Endothelial cell of umbilical vein (primary cell): ENCODE results near the gene FUT9. TPM values are rescaled to one million over a fixed set of nuclear protein-coding genes. Genes with fewer than 3 reads are reported as not detected.

ENCODE experiments used
- BruUV-seq: library from RNA; stranded (reverse); fragments of 400-500 nt; replicated peaks from 2 replicates; lab custom pipeline; 2021; lab: Mats Ljungman, UMichigan
- CTCF ChIA-PET: fragments of 300-600, 350-600 bp; sonication (Branson Sonifier 250); formaldehyde crosslinking; loops from one replicate; lab custom pipeline; 2021; ENCODE audit warnings: antibody characterized with exemption, inconsistent platforms; lab: Charles Lee
- POLR2A ChIA-PET: fragments of 300-600, 350-600 bp; sonication (Branson Sonifier 250); formaldehyde crosslinking; loops from one replicate; lab custom pipeline; 2021; ENCODE audit warnings: antibody characterized with exemption, inconsistent platforms; lab: Charles Lee
- DNase-seq: peaks from one replicate; pipeline ENCODE4 v3.0.0-alpha.2; 2011; ENCODE audit warnings: low read depth, low spot score
- FAIRE-seq: peaks from 2 replicates; lab custom pipeline; 2011; peaks lifted over from hg19 to GRCh38; lab: Jason Lieb, UNC
- H2AFZ ChIP-seq: 2 replicates; pipeline ENCODE4 v1.6.0; 2012; ENCODE audit warnings: low read depth, low read length, control low read depth, inconsistent platforms
- H3K27ac ChIP-seq: 2 replicates; pipeline ENCODE4 v1.5.1; 2011; ENCODE audit warnings: low read depth, mild to moderate bottlenecking, control low read depth, low read length, moderate library complexity; ENCODE audit not compliant: insufficient read depth
- H3K27me3 ChIP-seq, 2 experiments: 2 replicates each; pipeline versions ENCODE4 v1.6.0 to v1.6.1; 2011; ENCODE audit warnings: low read length in 2 of 2, mixed read lengths in 1 of 2; ENCODE audit not compliant: control insufficient read depth in 2 of 2, insufficient read depth in 2 of 2
- H3K36me3 ChIP-seq, 2 experiments: 2 replicates in 1 of 2; 3 replicates in 1 of 2; pipeline ENCODE4 v1.5.1; 2011; ENCODE audit warnings: low read length in 2 of 2, mild to moderate bottlenecking in 1 of 2, moderate library complexity in 1 of 2; ENCODE audit not compliant: control insufficient read depth in 2 of 2, insufficient read depth in 2 of 2; ENCODE audit errors: extremely low read depth in 1 of 2
- H3K4me1 ChIP-seq: 3 replicates; pipeline ENCODE4 v1.5.1; 2011; ENCODE audit warnings: mild to moderate bottlenecking, low read length; ENCODE audit not compliant: control insufficient read depth, insufficient read depth; ENCODE audit errors: extremely low read depth
- H3K4me2 ChIP-seq: 2 replicates; pipeline ENCODE4 v1.6.1; 2011; ENCODE audit warnings: low read length, control low read depth, mixed read lengths; ENCODE audit not compliant: insufficient read depth
- H3K4me3 ChIP-seq, 3 experiments: fragments of 200-600 bp in 1 of 3; sonication (generic), shearing (Covaris generic) in 1 of 3; replicated peaks in 1 of 3; 2 replicates each; pipeline ENCODE4 v1.5.1; 2011 to 2016; ENCODE audit warnings: control low read depth in 3 of 3, low read length in 3 of 3, mild to moderate bottlenecking in 2 of 3, inconsistent platforms in 1 of 3, low read depth in 1 of 3, moderate library complexity in 1 of 3; ENCODE audit not compliant: insufficient read depth in 1 of 3
- H3K79me2 ChIP-seq: 2 replicates; pipeline ENCODE4 v1.6.0; 2012; ENCODE audit warnings: low read length, inconsistent platforms; ENCODE audit not compliant: control insufficient read depth, insufficient read depth
- H3K9ac ChIP-seq: replicated peaks from 2 replicates; pipeline ENCODE3; 2011; ENCODE audit warnings: low read length, control low read depth; ENCODE audit not compliant: insufficient read depth; ENCODE audit errors: extremely low read depth
- H3K9me1 ChIP-seq: replicated peaks from 3 replicates; pipeline ENCODE4 v1.6.0; 2011; ENCODE audit warnings: mild to moderate bottlenecking, low read length; ENCODE audit not compliant: control insufficient read depth, insufficient read depth; ENCODE audit errors: extremely low read depth
- H3K9me3 ChIP-seq: replicated peaks from 2 replicates; pipeline ENCODE4 v1.5.1; 2012; ENCODE audit warnings: low read length, inconsistent platforms; ENCODE audit not compliant: control insufficient read depth, insufficient read depth
- H4K20me1 ChIP-seq: replicated peaks from 2 replicates; pipeline ENCODE3; 2011; ENCODE audit warnings: mild to moderate bottlenecking, low read length; ENCODE audit not compliant: control insufficient read depth, insufficient read depth; ENCODE audit errors: extremely low read depth
- CTCF ChIP-seq, 2 donors: IDR thresholded peaks; 1 replicate in 1 of 2; 2 replicates in 1 of 2; pipeline ENCODE4 v1.5.1; 2011; ENCODE audit warnings: low read length in 2 of 2, mild to moderate bottlenecking in 2 of 2, moderate library complexity in 2 of 2, control low read depth in 1 of 2, inconsistent platforms in 1 of 2, low read depth in 1 of 2; ENCODE audit not compliant: insufficient read depth in 1 of 2; ENCODE audit errors: extremely low read depth in 1 of 2
- EZH2 ChIP-seq: IDR thresholded peaks from 2 replicates; pipeline ENCODE4 v1.6.1; 2012; ENCODE audit warnings: borderline replicate concordance, low read depth, mild to moderate bottlenecking, moderate library complexity, low read length, inconsistent platforms; ENCODE audit not compliant: severe bottlenecking
- FOS ChIP-seq: IDR thresholded peaks from 2 replicates; pipeline ENCODE4 v1.6.1; 2011; ENCODE audit warnings: mild to moderate bottlenecking, low read length, moderate library complexity, borderline replicate concordance; ENCODE audit not compliant: insufficient read depth
- GATA2 ChIP-seq: IDR thresholded peaks from 2 replicates; pipeline ENCODE4 v1.7.0; 2011; ENCODE audit warnings: low read depth, mild to moderate bottlenecking, moderate library complexity, mixed read lengths, low read length; ENCODE audit not compliant: insufficient read length, insufficient read depth
- JUN ChIP-seq: IDR thresholded peaks from 2 replicates; pipeline ENCODE4 v1.6.1; 2011; ENCODE audit warnings: borderline replicate concordance, low read depth; ENCODE audit not compliant: insufficient read length, insufficient read depth
- MAX ChIP-seq: IDR thresholded peaks from 2 replicates; pipeline ENCODE4 v1.6.1; 2011; ENCODE audit not compliant: insufficient read depth, insufficient read length
- MYC ChIP-seq: IDR thresholded peaks from one replicate; pipeline ENCODE4 v1.6.1; 2011; ENCODE audit warnings: mild to moderate bottlenecking, low read depth, low read length
- POLR2A ChIP-seq: IDR thresholded peaks from 2 replicates; pipeline ENCODE4 v1.6.1; 2012; ENCODE audit warnings: low read depth, mild to moderate bottlenecking, control low read depth, low read length
- POLR2AphosphoS5 ChIP-seq: IDR thresholded peaks from 2 replicates; pipeline ENCODE4 v1.6.1; 2012; ENCODE audit warnings: low read depth, mild to moderate bottlenecking, control low read depth, low read length, moderate library complexity; ENCODE audit not compliant: insufficient read depth
- dilution Hi-C: fragments of 300-500 bp; cut with MboI; formaldehyde crosslinking; loops from one replicate; pipeline ENCODE4 v1.15.0; 2019; ENCODE audit warnings: low sequenced_read_pairs; ENCODE audit not compliant: extremely low pct_ligation_motif_present
- intact Hi-C: fragments of 100-400 bp; cut with micrococcal nuclease; formaldehyde crosslinking; loops from one replicate; pipeline ENCODE4 v1.10.0; 2022
- polyA plus RNA-seq, 4 experiments: library from polyadenylated mRNA; depleted of rRNA in 3 of 4; stranded (reverse) in 3 of 4; unstranded in 1 of 4; fragments of >200 nt; gene quantifications; 2 replicates each; pipeline versions ENCODE4 v1.2.1 to v1.2.3, GENCODE V29; 2011 to 2012; ENCODE audit warnings: missing spikeins in 1 of 4
- total RNA-seq: library from RNA; stranded (reverse); gene quantifications from 2 replicates; pipeline ENCODE4 v1.2.3, GENCODE V29; 2021

Gene FUT9
- total and polyA plus RNA-seq, 2 donors (not counting 3 experiments of a cell fraction or from before 2014, with no cell fraction given): not detected

- H3K27me3 ChIP-seq: no peaks in the 10 kb centered on the region
- POLR2A ChIA-PET: no interaction called here
- CTCF ChIA-PET: no interaction called here
- intact Hi-C loops: no loop called here
- no peaks in the 10 kb centered on the region for H4K20me1 ChIP-seq
- H3K4me2 ChIP-seq: no peak overlapping the region
- H3K9me3 ChIP-seq: peaks cover 5% of the 10 kb centered on the region
- H3K9me1 ChIP-seq: no peaks in the 10 kb centered on the region
- H3K36me3 ChIP-seq: no peaks in the 10 kb centered on the region
- no peak overlapping the region for H3K4me3 ChIP-seq
- H3K27ac ChIP-seq: no peak overlapping the region
- FAIRE-seq (no peak), DNase-seq (no peak)
- H2AFZ ChIP-seq: no peak overlapping the region
- H3K9ac ChIP-seq: no peak overlapping the region
- BruUV-seq: no TSS peak
- TF ChIP-seq FOS: no peak
- TF ChIP-seq CTCF (IDR thresholded peaks at IDR 0.05; ENCODE audit: extremely low read depth in 1 of 2, insufficient read depth in 1 of 2, low read depth in 1 of 2, low read length in 2 of 2): no peak
- TF ChIP-seq JUN: no peak
- TF ChIP-seq MAX: no peak
- no peak for TF ChIP-seq POLR2A
- no peak for TF ChIP-seq MYC
- no peak for TF ChIP-seq EZH2
- TF ChIP-seq POLR2AphosphoS5: no peak
- no peak for TF ChIP-seq GATA2
- no peaks in the 10 kb centered on the region for H3K79me2 ChIP-seq
- dilution Hi-C loops: no loop called here
- no peaks in the 10 kb centered on the region for H3K4me1 ChIP-seq
These were observed 85.8 kb downstream of the FUT9 start for GRCh38 chr6:96101564-96101963.
